Mononuclear cell (primary cell): ENCODE data around the gene IER2. TPM values are rescaled to one million over a fixed set of nuclear protein-coding genes. Genes with fewer than 3 reads are reported as not detected.

ENCODE experiments used
- H3K27me3 ChIP-seq: 2 replicates; pipeline ENCODE4 v1.6.0; 2011; ENCODE audit warnings: low read length, control low read depth; ENCODE audit not compliant: insufficient read depth
- H3K4me1 ChIP-seq: 2 replicates; pipeline ENCODE4 v1.5.1; 2011; ENCODE audit warnings: mild to moderate bottlenecking, low read length, control low read depth; ENCODE audit not compliant: insufficient read depth
- H3K4me3 ChIP-seq: 2 replicates; pipeline ENCODE4 v1.5.1; 2011; ENCODE audit warnings: mild to moderate bottlenecking, low read length, moderate library complexity
- H3K9me3 ChIP-seq: 2 replicates; pipeline ENCODE4 v1.5.1; 2011; ENCODE audit warnings: low read depth, mild to moderate bottlenecking, control low read depth, low read length
- total RNA-seq: library from RNA; depleted of rRNA; stranded (reverse); fragments of >200 nt; gene quantifications from one replicate; pipeline ENCODE4 v1.2.3, GENCODE V29; 2012

The IER2 gene, protein sequence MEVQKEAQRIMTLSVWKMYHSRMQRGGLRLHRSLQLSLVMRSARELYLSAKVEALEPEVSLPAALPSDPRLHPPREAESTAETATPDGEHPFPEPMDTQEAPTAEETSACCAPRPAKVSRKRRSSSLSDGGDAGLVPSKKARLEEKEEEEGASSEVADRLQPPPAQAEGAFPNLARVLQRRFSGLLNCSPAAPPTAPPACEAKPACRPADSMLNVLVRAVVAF
- 222 TPM for total RNA-seq

GRCh38 chr19:13150187-13150930, at the start of gene IER2, which contains the start of gene STX10:
Gene IER2, plus strand, starts transcription at chr19:13150411. Its CDS starts 2,776 bp downstream, at chr19:13153187.
Gene STX10, minus strand, starts transcription at chr19:13150375. Its CDS starts 202 bp downstream, at chr19:13150173.
- peaks cover 31% of the 10 kb centered on the region for H3K4me1 ChIP-seq
- no peaks in the 10 kb centered on the region for H3K9me3 ChIP-seq
- no peaks in the 10 kb centered on the region for H3K27me3 ChIP-seq
- H3K4me3 ChIP-seq = peak within 1 kb of the TSS; percentile 77

GRCh38 chr19:13100841-13101589, 49.2 kb upstream of the IER2 start:
- Histone ChIP-seq H3K9me3 (no peaks in the 10 kb centered on the region), H3K27me3 (peaks cover 3% of the 10 kb centered on the region), H3K4me3 (peak overlapping the region; percentile 76), H3K4me1 (peaks cover 89% of the 10 kb centered on the region)

DNA sequence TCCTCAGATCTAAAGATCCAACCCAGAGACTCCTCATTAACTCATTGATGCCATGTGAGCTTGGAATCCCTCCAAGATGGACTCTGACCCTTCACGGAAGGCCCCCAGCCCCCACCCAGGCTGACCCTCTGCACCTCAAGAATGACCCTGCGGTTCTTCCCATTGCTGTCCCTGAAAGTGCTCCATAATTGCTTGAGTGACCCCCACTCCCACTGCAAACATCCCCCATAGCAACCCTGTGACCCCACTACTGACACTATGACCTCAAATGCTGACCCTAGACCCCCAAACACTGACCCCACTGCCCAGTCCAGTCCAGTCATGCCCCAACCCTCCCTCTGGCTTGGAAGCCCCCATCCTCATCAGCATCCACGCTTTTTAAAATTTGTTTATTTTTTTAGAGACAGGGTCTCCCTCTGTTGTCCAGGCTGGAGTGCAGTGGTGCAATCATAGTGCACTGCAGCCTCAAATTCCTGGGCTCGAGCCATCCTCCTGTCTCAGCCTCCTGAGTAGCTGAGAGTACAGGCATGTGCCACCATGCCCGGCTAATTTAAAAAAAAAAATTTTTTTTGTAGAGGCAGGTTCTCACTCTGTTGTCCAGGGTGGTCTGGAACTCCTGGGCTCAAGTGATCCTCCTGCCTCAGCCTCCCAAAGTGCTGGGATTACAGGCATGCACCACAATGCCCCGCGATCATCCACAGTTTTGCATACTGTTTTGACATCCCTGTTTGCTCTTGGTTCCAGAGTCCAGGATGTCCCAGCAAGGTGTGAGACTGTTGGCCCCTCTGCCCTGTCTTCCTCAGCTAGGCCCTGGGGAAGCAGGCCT, 48.4 kb upstream of the IER2 start:
- Histone ChIP-seq H3K27me3 (peaks cover 3% of the 10 kb centered on the region), H3K9me3 (no peaks in the 10 kb centered on the region), H3K4me3 (peak overlapping the region; percentile 76), H3K4me1 (peaks cover 82% of the 10 kb centered on the region)

DNA sequence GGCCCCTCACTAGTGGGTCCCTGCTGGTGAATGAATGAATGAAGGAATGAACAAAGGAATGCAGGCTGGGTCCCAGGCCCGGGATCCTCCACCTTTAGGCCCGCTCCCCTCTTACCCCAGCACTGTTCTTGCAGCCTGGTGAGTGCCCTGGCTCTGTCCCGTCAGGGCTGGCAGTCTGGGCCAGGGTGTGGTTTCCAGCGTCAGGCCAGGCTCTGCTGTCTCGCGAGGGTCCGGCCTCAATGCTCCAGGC, 47.9 kb upstream of the IER2 start:
- H3K9me3 ChIP-seq = no peaks in the 10 kb centered on the region
- H3K4me1 ChIP-seq = peaks cover 78% of the 10 kb centered on the region
- peak overlapping the region; percentile 76 for H3K4me3 ChIP-seq
- H3K27me3 ChIP-seq = no peaks in the 10 kb centered on the region

- Histone ChIP-seq H3K4me3 (peak within 1 kb of the TSS; percentile 76), H3K27me3 (no peaks in the 10 kb centered on the region), H3K4me1 (peaks cover 76% of the 10 kb centered on the region), H3K9me3 (no peaks in the 10 kb centered on the region)
These were observed 47.3 kb upstream of the IER2 start, which contains the start of gene LYL1 for GRCh38 chr19:13102666-13103580. Gene LYL1, minus strand, starts transcription at chr19:13102858. Its CDS starts 1,687 bp downstream, at chr19:13101171.

DNA sequence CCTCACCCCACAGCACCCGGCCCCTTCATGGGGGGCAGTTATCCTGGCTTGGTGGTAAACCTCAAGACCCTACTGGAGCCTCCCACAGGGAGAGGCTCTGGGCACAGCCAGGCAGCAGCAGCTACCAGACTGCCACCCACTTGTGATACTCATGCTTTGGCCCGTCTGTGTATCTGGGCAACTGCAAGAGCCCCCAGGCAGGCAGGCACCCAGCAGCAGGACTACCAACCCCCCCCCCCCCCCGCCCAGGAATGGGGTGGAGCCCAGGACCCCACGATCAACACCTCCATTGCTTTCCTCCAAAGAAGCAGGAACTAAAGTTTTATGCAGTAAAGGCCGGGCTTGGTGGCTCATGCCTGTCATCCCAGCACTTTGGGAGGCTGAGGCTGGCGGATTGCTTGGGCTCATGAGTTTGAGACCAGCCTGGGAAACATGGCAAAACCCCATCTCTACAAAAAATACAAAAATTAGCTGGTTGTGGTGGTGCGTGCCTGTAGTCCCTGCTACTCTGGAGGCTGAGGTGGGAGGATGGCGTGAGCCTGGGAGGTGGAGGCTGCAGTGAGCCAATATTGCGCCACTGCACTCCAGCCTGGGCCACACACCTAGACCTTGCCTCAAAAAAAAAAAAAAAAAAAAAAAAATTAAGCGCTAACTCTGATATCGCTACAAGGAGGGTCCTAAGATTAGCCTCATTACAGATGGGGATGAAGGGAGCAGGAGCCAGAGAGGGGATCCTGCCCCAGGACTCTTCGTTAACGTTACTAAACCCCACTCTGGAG, 46.4 kb upstream of the IER2 start:
- H3K4me1 ChIP-seq = peaks cover 71% of the 10 kb centered on the region
- H3K27me3 ChIP-seq = no peaks in the 10 kb centered on the region
- H3K9me3 ChIP-seq = no peaks in the 10 kb centered on the region
- H3K4me3 ChIP-seq = peak overlapping the region; percentile 76

DNA sequence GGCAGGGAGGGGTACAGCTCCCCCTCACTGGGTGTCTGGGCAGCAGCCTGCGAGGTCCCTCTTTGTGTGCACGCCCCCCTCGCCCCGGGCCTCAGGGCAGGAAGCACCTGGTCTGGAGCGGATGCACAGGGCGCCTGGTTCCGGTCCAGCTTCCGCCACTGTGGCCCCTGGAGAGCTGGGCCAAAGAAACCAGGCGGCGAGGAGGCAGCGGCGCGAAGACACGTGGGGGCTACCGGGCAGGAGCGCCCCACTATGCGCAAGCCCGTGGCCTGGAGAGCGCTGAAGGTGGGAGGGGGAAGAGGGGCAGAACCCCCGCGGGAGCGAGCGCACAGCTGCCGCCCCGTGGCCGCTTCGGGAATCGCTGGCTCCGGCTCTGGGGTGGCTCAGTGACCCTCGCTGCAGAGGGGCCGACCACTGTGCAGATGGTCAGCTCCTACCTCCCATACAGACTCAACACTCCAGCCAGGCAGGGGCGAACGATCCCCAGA, 45.8 kb upstream of the IER2 start:
- Histone ChIP-seq H3K9me3 (no peaks in the 10 kb centered on the region), H3K4me1 (peaks cover 65% of the 10 kb centered on the region), H3K4me3 (peak overlapping the region; percentile 62)

DNA sequence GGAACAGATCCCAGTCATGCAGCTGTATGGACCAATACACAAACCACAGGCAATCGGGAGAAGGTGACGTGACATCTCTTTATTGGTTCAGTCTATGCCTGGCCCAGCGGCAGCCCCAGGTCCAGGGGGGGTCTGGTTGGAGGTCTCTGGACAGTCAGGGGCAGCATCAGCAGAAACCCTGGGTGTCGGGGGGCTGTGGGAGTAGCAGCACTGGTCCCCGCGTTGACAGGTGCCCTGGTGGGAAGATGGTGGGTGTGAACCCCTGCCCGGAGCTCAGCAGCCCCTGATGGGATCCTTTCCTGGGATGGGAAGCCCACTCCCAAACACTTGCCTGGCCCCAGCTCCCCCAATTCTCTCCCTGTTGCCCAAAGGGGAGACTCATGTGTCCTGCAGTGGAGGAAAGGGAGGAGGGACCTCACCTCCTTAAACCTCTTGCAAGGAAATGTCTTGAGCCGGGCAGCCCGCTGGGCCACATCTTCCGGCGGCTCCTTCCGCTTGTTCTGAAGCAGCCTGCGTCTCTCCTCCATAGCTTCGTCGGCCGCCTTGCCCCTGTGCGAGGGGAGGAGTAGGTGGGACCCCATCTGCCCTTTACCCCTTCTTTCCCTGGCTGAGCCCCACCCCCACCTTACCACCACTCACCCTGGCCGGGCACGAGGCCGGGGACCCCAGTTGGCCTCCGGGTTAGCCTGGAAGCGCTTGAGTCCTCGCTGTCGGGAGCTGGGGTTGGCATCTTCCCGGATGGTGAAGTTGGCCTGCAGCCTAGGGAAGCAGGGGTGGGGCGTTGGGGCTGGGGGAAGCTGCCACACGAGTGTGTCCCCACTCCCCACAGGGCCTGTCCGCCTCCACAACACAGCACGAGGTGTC, 45.1 kb upstream of the IER2 start:
- H3K9me3 ChIP-seq = no peaks in the 10 kb centered on the region
- H3K4me1 ChIP-seq = peaks cover 59% of the 10 kb centered on the region
- H3K4me3 ChIP-seq = peak overlapping the region; percentile 62

More for the DNA sequence above, 45.8 kb upstream of the IER2 start:
- no peaks in the 10 kb centered on the region for H3K27me3 ChIP-seq

DNA sequence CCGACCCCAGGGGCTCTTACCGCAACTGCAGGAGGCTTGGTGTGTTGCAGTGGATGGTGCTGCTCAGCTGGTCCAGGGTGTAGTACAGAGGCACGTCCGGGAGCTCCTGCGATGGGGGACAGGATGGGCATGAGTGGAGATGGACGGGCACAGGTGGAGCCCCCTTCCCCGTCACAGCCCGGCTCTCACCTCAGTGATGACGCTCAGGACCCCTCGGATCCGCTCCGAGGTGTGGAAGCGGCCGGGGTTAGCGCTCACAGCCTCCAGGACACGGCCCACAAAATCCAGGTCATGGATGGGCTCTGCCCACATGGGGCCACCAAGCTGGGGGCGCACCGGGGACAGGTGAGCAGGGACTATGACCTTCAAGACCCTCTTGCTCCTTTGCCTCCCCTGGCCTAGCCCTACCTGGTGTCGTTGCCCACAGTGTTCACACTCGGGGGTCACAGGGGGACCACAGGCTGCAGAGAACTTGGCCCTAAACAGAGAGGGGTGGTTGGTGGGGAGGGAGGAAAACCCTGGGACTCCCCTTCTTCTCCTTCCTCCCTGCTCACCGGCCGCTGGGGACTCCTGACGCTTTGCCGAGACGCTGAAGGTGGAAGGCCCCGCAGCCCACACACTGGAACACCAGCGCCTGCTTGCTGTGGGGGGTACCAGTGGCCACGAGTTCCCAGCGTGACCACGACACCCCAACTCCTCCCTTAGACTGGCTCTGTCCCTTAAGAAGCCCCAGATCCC, 40.7 kb upstream of the IER2 start:
- no peaks in the 10 kb centered on the region for H3K9me3 ChIP-seq
- no peaks in the 10 kb centered on the region for H3K27me3 ChIP-seq
- peaks cover 16% of the 10 kb centered on the region for H3K4me1 ChIP-seq
- H3K4me3 ChIP-seq = no peak overlapping the region

More for the DNA sequence above, 45.1 kb upstream of the IER2 start:
- no peaks in the 10 kb centered on the region for H3K27me3 ChIP-seq

DNA sequence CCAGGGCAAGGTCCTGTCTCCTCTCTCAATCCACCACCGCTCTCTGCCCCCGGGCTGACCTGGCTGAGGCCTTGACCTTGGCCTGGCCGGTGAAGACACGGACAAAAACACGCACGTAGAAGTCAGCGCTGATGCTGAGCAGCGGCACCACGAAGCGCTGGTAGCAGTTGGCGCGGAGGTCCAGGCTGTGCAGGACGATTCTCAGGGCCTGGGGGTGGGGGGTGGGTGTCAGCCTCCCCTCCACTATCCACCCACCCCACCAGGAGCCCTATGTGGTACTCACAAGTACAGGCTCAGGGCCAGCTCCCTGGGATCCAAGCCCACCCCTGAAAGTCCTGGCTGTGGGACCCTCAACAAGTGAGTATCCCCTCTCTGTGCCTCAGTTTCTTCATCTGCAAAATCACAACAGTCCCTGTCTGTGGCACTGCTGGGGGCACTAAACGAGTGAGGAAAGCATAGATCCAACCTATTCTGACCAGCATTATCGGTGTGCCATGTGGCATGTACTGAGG, 40.1 kb upstream of the IER2 start:
- no peaks in the 10 kb centered on the region for H3K9me3 ChIP-seq
- H3K4me1 ChIP-seq = peaks cover 10% of the 10 kb centered on the region
- no peaks in the 10 kb centered on the region for H3K27me3 ChIP-seq
- no peak overlapping the region for H3K4me3 ChIP-seq

DNA sequence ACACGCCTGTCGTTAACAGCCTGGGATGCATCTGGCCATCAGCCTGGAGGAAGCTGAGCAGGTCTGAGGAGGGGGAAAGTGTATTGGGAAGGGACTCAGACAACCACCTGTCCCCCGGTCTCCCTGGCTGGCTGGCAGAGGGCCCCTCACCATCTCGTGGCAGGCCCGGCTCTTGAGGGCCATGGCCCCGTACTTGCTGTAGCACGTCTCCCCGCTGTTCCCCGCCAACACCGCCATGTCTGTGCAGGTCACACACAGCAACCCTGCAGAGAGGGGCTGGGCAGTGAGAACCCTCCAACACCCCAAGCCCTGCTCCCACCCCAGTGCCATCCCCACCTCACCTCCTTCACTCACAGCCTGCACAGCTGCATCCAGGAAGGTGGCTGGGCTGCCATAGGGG, 37.7 kb upstream of the IER2 start:
- Histone ChIP-seq H3K27me3 (no peaks in the 10 kb centered on the region), H3K9me3 (no peaks in the 10 kb centered on the region), H3K4me1 (peaks cover 18% of the 10 kb centered on the region), H3K4me3 (no peak overlapping the region)

- Histone ChIP-seq H3K9me3 (no peaks in the 10 kb centered on the region), H3K4me1 (peaks cover 43% of the 10 kb centered on the region), H3K27me3 (no peaks in the 10 kb centered on the region), H3K4me3 (peak overlapping the region; percentile 62)
These were observed 34.3 kb upstream of the IER2 start for GRCh38 chr19:13115936-13116281.
